GM19099 (cell line): ENCODE data around the gene CRYBB2.

Source experiments
- POLR2A ChIP-seq: IDR thresholded peaks from 3 replicates; pipeline ENCODE4 v1.6.1; 2011; ENCODE audit warnings: low read depth; ENCODE audit not compliant: insufficient read length; ENCODE audit errors: extremely low read depth

Gene CRYBB2

GRCh38 chr22:25216230-25216629 is 3.2 kb upstream of the CRYBB2 start:
- no peak for TF ChIP-seq POLR2A

DNA sequence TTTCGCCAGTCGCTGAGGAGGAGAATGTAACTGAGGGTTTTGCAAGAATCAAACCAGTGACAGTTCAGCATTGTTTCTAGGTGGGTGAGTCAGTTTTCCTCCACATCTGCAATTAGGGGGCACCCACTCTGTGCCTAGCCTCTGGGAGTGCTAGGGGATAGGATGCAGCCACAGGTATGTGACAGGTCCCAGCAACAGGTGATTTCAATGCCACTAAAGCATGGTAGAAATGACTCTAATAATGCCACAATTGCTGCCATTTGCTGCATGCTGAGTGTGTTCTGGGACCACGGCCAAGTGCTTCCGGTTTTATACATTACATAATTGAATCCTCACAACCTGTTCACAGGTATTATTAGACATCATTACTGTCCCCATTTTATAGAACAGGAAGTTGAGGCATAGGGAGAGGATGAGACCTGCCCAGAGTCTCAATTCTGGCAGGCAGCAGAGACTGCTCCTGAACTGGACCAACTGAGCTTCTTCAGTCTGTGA is 556 bp downstream of the CRYBB2 start:
- no peak for TF ChIP-seq POLR2A

DNA sequence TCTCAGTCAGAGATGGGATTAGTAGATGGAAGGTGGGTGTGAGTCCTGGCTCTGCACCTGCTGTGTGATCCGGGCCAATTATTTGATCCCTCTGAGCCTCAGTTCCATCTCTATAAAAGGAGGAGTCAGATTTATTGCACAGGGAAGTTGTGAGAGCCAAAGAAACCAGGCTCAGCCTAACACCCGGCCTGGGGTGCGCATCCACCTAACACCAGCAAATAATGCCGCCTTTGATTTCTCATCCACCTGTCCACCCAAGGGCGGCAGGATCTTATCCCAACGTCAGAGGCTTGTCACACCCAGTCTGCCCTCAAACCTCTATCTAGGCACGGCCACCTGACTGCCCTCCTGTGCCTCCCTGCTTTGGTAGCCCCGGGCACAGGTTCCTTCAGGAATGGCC is 2.4 kb downstream of the CRYBB2 start:
- no peak for TF ChIP-seq POLR2A

- TF ChIP-seq POLR2A, result no peak
Measured at GRCh38 chr22:25223269-25223850, 3.9 kb downstream of the CRYBB2 start.

- TF ChIP-seq POLR2A, result no peak
Measured at GRCh38 chr22:25228822-25229221, 9.4 kb downstream of the CRYBB2 start.

GRCh38 chr22:25232301-25232700 is 12.9 kb downstream of the CRYBB2 start:
- TF ChIP-seq POLR2A, result no peak

GRCh38 chr22:25235547-25236290 is 16.3 kb downstream of the CRYBB2 start:
- no peak for TF ChIP-seq POLR2A

GRCh38 chr22:25236417-25236816 is 17.0 kb downstream of the CRYBB2 start:
- no peak for TF ChIP-seq POLR2A

DNA sequence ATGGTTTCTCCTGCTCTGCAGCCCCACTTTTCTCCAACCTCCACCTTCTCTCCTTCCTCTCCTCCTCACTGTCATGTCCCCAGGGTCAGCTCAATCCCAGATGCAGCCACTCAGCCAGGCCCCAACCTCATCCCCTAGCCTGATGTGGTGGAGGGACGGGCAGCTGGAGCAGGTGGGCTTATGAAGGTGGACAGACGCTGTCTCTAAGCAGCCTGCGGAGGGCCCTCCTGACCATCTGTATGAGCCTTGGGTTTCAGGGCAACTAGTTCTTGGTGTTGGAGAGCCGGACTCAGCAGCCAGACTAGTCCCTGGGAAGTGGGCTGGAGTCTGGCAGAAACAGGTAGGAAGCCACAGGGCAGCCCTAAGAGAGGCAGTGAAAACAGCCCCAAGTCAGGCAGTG is 18.1 kb downstream of the CRYBB2 start:
- TF ChIP-seq POLR2A, result no peak
